Muscle of leg (tissue), 11 donors: ENCODE results near the gene PLXNC1. TPM values are rescaled to one million over a fixed set of nuclear protein-coding genes. Genes with fewer than 3 reads are reported as not detected.
A peak's percentile ranks its signal among the peaks of the same experiment; 100 is the strongest.

Source experiments
- DNase-seq: peaks from one replicate; pipeline ENCODE4 v3.0.0; 2013
- H3K27ac ChIP-seq: one replicate; pipeline ENCODE4 v1.5.1; 2013; ENCODE audit warnings: mild to moderate bottlenecking, low read length, control low read depth
- H3K27me3 ChIP-seq: one replicate; pipeline ENCODE4 v1.6.1; 2013; ENCODE audit warnings: low read length; ENCODE audit not compliant: control insufficient read depth, insufficient read depth
- H3K36me3 ChIP-seq: one replicate; pipeline ENCODE4 v1.6.1; 2013; ENCODE audit warnings: low read length; ENCODE audit not compliant: control insufficient read depth, insufficient read depth
- H3K4me1 ChIP-seq: one replicate; pipeline ENCODE4 v1.6.1; 2013; ENCODE audit warnings: low read length; ENCODE audit not compliant: control insufficient read depth, insufficient read depth
- H3K4me3 ChIP-seq: one replicate; pipeline ENCODE4 v1.5.1; 2013; ENCODE audit warnings: low read length, control low read depth
- H3K9me3 ChIP-seq: replicated peaks from 2 replicates; pipeline ENCODE4 v1.6.1; 2013; ENCODE audit warnings: low read depth, low read length; ENCODE audit not compliant: control insufficient read depth
- WGBS: methylation state at CpG from one replicate; pipeline ENCODE4 v1.1.5; 2013; ENCODE audit warnings: missing lambda C conversion rate; ENCODE audit not compliant: insufficient coverage; 5-methylcytosine and 5-hydroxymethylcytosine counted together
- polyA plus RNA-seq, 8 donors: library from polyadenylated mRNA; unstranded; fragments of 120-200 nt; gene quantifications; one replicate each; pipeline versions ENCODE4 v1.2.1 to v1.2.3, GENCODE V29; 2013; ENCODE audit warnings: inconsistent platforms in 1 of 8, low replicate concordance in 1 of 8; ENCODE audit not compliant: insufficient read length in 8 of 8, insufficient read depth in 1 of 8
- total RNA-seq: library from RNA; stranded (reverse); fragments of 120-200 nt; gene quantifications from one replicate; pipeline ENCODE4 v1.2.4, GENCODE V29; 2013

Gene PLXNC1
- total and polyA plus RNA-seq, 9 donors, result 11.7 to 29.4 (median 19.0) TPM

GRCh38 chr12:94326234-94326633 lies 177.9 kb downstream of the PLXNC1 start:
- WGBS, result no CpG with 5 or more reads among the region's 1 CpG
- no peak for DNase-seq
- peaks cover 28% of the 10 kb centered on the region for H3K36me3 ChIP-seq

GRCh38 chr12:94326727-94327126 lies 178.3 kb downstream of the PLXNC1 start:
- H3K27ac ChIP-seq, result no peak overlapping the region

More at GRCh38 chr12:94326234-94326633, 177.9 kb downstream of the PLXNC1 start:
- no peak overlapping the region for H3K4me3 ChIP-seq
- peaks cover 12% of the 10 kb centered on the region for H3K9me3 ChIP-seq
- H3K27me3 ChIP-seq, result no peaks in the 10 kb centered on the region
- no peak overlapping the region for H3K27ac ChIP-seq
- no peaks in the 10 kb centered on the region for H3K4me1 ChIP-seq

DNA sequence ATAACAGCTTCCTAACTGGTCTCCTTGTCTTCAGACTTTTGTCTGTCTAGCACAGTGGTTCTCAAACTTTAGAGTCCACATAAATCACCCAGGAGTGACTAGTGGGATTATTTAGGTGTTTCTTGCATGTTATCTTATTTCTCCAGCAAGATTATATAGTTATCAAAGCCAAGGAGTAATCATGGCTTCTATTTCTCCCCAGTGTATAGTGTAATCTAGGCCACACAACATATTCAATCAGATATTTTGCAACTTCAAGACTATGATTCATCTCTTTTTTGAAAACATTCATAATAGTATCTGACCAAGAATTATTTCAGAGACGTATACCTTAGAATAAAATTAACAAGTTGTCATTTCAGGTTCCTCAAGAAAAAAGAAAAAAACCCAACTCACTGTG lies 179.4 kb downstream of the PLXNC1 start:
- Histone ChIP-seq H3K9me3 (no peaks in the 10 kb centered on the region), H3K36me3 (peaks cover 13% of the 10 kb centered on the region), H3K4me1 (no peaks in the 10 kb centered on the region), H3K27ac (no peak overlapping the region), H3K4me3 (no peak overlapping the region), H3K27me3 (no peaks in the 10 kb centered on the region)
- DNase-seq, result no peak
- no CpG with 5 or more reads among the region's 1 CpG for WGBS

More at GRCh38 chr12:94326727-94327126, 178.3 kb downstream of the PLXNC1 start:
- DNase-seq, result no peak
- H3K9me3 ChIP-seq, result peaks cover 8% of the 10 kb centered on the region
- H3K4me1 ChIP-seq, result no peaks in the 10 kb centered on the region
- H3K4me3 ChIP-seq, result no peak overlapping the region
- H3K27me3 ChIP-seq, result no peaks in the 10 kb centered on the region
- peaks cover 24% of the 10 kb centered on the region for H3K36me3 ChIP-seq

DNA sequence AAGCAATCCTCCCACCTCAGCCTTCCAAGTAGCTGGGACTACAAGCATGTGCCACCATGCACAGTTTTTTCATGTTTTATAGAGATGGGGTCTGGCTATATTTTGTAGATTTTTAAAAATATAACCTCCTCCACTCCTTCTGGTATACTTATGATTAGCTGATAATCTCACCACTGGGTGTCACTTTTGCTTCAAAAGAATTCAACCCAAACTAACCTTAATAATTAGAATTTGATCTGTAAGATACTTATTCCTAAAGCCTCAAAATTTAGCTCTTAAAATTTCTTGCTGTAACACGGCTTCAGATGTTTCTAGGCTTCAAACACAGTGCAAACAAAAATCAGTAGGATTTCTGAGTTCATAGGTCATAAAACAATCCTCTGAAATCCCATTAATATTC lies 181.0 kb downstream of the PLXNC1 start:
- no peak overlapping the region for H3K27ac ChIP-seq
- H3K36me3 ChIP-seq, result peaks cover 5% of the 10 kb centered on the region
- WGBS, result no CpG with 5 or more reads among the region's 1 CpG
- DNase-seq, result peak; percentile 12
- H3K9me3 ChIP-seq, result no peaks in the 10 kb centered on the region
- no peaks in the 10 kb centered on the region for H3K27me3 ChIP-seq
- H3K4me3 ChIP-seq, result no peak overlapping the region
- no peaks in the 10 kb centered on the region for H3K4me1 ChIP-seq

GRCh38 chr12:94333396-94333795 lies 185.0 kb downstream of the PLXNC1 start:
- no CpG with 5 or more reads among the region's 3 CpGs for WGBS
- no peak for DNase-seq
- Histone ChIP-seq H3K36me3 (no peaks in the 10 kb centered on the region), H3K4me3 (no peak overlapping the region), H3K27ac (no peak overlapping the region), H3K4me1 (no peaks in the 10 kb centered on the region), H3K9me3 (no peaks in the 10 kb centered on the region), H3K27me3 (no peaks in the 10 kb centered on the region)

GRCh38 chr12:94336211-94336925 lies 188.0 kb downstream of the PLXNC1 start:
- WGBS, result no CpG with 5 or more reads among the region's 5 CpGs
- no peaks in the 10 kb centered on the region for H3K4me1 ChIP-seq
- no peak overlapping the region for H3K4me3 ChIP-seq
- no peaks in the 10 kb centered on the region for H3K27me3 ChIP-seq
- H3K9me3 ChIP-seq, result no peaks in the 10 kb centered on the region
- no peak for DNase-seq
- no peaks in the 10 kb centered on the region for H3K36me3 ChIP-seq
- H3K27ac ChIP-seq, result no peak overlapping the region

DNA sequence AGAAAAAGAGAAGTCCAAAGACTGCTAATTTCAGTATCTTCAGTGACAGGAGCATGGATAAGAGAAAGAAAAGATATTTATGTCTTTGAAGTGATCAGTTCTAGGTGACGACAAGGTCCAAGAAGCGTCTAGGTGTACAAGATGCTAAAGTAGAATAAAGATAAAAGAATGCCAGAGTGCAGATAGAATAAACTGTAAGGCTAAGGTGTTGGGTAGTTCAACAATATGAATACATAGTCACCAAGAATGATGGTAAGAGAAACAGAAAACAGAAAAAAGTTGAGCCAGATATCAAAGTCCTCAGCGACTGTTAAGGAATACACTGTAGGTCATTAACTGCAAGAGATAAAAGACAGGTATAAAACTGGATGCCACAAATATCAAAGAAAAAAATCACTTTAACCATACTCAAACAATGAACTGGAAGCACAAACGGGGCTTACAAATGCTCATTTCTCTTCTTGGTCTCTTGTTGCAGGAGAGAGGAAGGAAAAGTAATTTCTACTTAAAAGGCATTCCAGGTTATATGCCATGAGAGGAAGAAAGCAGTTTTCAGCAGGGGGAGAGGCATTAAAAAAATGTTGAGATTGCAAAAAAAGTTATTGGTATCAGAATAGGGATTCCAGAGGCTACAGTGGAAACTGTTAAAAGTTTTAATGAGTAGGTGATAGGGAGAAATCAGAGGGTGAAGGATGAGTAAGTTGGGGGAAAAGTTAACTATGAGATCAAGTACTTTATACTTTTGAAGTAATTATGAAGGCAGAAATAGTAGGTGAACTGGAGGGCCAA lies 189.8 kb downstream of the PLXNC1 start:
- Histone ChIP-seq H3K27ac (no peak overlapping the region), H3K27me3 (no peaks in the 10 kb centered on the region), H3K9me3 (no peaks in the 10 kb centered on the region), H3K4me1 (no peaks in the 10 kb centered on the region), H3K4me3 (no peak overlapping the region), H3K36me3 (no peaks in the 10 kb centered on the region)
- no peak for DNase-seq
- WGBS, result 60% methylated on average over 1 of the region's 4 CpGs

DNA sequence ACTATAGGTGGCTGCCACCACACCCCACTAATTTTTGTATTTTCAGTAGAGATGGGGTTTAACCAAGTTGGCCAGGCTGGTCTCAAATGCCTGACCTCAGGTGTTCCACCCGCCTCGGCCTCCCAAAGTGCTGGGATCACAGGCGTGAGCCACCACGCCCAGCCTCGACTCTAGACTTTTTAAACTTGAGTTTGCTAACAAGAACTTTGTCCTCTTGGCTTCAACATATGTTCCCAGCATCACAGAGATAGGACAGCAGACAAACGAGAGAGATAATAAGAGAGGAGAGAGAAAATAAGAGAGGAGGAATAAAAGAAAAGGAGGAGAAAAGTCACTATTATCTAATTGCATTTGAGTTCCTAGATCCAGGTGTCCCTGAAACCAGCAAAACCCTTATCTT lies 192.2 kb downstream of the PLXNC1 start:
- 100% methylated on average over 5 of the region's 6 CpGs for WGBS
- no peaks in the 10 kb centered on the region for H3K27me3 ChIP-seq
- H3K36me3 ChIP-seq, result peaks cover 4% of the 10 kb centered on the region
- H3K4me3 ChIP-seq, result no peak overlapping the region
- no peak overlapping the region for H3K27ac ChIP-seq
- H3K9me3 ChIP-seq, result no peaks in the 10 kb centered on the region
- no peak for DNase-seq
- H3K4me1 ChIP-seq, result no peaks in the 10 kb centered on the region

- DNase-seq, result no peak
- no peak overlapping the region for H3K4me3 ChIP-seq
Measured at GRCh38 chr12:94353130-94353529, 204.8 kb downstream of the PLXNC1 start.

More at GRCh38 chr12:94353130-94353529, 204.8 kb downstream of the PLXNC1 start:
- H3K9me3 ChIP-seq, result peaks cover 18% of the 10 kb centered on the region
- no peaks in the 10 kb centered on the region for H3K4me1 ChIP-seq
- WGBS, result no CpG with 5 or more reads among the region's 1 CpG
- H3K27ac ChIP-seq, result no peak overlapping the region
- H3K27me3 ChIP-seq, result no peaks in the 10 kb centered on the region
- peaks cover 7% of the 10 kb centered on the region for H3K36me3 ChIP-seq
